Hematopoietic multipotent progenitor cell treated with erythropoietin and hydrocortisone succinate and interleukin-3 and kit ligand, for 15 days (in vitro differentiated cells): ENCODE measurements around the gene HARS2.
"Not testable (repeated sequence)": the region's sequence is repeated elsewhere in the genome, so short reads cannot be mapped to it uniquely, and the experiment has no call there.

Experiments
- DNase-seq: peaks from one replicate; pipeline ENCODE4 v3.0.0-alpha.2; 2015; ENCODE audit warnings: low spot score

Gene HARS2

DNA sequence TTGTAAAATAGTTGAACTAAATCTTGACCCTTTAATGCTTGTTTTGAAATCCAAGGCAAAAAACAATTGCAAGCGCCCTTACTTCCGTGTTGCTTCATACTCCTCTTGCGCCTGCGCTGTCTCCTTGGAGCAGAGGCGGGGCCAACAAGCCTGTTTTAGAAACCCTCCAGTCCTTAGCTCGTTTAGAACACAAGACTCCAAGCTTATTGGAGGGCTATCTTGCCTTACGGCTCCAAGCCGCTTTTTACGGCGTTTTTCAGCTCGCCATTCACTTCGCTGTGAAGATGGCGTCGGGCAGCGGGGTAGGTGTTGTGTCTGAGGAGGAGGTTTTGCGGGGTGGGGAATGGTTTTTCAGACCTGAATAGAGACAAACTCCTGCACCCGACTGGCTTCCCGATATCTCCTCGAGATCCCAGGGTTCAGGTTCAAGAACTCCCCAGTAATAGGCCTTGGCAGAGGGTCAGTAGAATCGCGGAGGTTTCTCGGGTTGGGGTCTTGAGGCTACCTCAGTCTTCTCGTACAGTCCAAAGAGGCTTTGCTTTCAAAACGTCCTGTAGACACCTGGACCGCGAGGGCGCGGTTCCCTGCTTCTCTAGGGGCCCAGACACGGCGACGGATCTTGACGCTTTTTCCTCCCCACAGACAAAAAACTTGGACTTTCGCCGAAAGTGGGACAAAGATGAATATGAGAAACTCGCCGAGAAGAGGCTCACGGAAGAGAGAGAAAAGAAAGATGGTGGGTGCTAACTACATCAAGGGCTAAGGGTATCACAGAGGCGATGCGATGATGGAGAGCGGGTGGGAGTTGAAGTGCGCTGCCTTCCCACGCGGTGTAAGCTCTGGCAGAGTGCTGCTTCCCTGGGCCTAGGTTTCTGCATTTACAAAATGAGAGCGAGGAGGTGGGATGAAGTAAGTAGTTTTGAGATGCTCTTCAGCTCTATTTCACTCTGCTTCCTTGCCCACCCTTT, 9.2 kb downstream of the HARS2 start, which contains the start of gene ZMAT2:
Gene ZMAT2, plus strand, starts transcription at position 271 of the 968 bp plus-strand sequence. Its CDS starts 14 bp downstream, at position 285.
- DNase-seq, result peak; percentile 98

- DNase-seq, result no peak
Measured at GRCh38 chr5:140707812-140708211, 16.6 kb downstream of the HARS2 start.

DNA sequence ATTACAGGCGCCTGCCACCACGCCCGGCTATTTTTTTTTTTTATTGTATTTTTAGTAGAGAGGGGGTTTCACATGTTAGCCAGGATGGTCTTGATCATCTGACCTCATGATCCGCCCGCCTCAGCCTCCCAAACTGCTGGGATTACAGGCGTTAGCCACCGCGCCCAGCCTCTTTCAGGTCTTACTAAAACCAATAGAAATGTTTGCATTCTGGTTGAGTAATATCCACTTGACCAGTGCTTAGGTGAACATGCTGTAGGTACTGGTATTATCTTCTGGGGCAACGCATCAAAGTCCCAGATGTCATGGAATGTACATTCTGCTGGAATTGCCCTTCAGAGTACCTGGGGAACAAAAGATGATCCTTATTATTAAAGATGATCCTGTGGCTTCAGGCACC, 17.5 kb downstream of the HARS2 start:
- not testable (repeated sequence) for DNase-seq

- peak; percentile 96 for DNase-seq
Measured at GRCh38 chr5:140710899-140711552, 19.8 kb downstream of the HARS2 start.

GRCh38 chr5:140711794-140712193, 20.5 kb downstream of the HARS2 start:
- DNase-seq, result no peak

GRCh38 chr5:140713562-140714094, 22.4 kb downstream of the HARS2 start:
- DNase-seq, result no peak

- not testable (repeated sequence) for DNase-seq
Measured at GRCh38 chr5:140716238-140716637, 25.0 kb downstream of the HARS2 start.

DNA sequence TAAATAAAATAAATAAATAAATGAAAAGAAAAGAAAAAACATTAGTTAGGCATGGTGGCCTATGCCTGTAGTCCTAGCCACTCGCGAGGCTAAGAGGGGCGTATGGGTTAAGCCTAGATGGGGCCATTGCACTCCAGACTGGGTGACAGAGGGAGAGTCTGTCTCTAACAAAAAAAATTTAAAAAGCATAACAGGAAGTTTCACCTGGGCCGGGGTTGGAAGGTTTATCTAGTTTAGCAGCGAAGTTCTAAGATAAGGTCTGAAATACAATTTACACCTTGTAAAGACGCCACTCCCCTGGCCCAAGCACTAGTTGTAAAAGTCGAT, 27.0 kb downstream of the HARS2 start:
- no peak for DNase-seq

GRCh38 chr5:140720738-140721137, 29.5 kb downstream of the HARS2 start:
- not testable (repeated sequence) for DNase-seq

- not testable (repeated sequence) for DNase-seq
Measured at GRCh38 chr5:140721395-140721794, 30.1 kb downstream of the HARS2 start.

- peak; percentile 17 for DNase-seq
Measured at GRCh38 chr5:140725799-140726471, 34.7 kb downstream of the HARS2 start.

- no peak for DNase-seq
Measured at GRCh38 chr5:140733098-140733497, 41.8 kb downstream of the HARS2 start.

- DNase-seq, result peak; percentile 12
Measured at GRCh38 chr5:140734354-140734753, 43.1 kb downstream of the HARS2 start.

DNA sequence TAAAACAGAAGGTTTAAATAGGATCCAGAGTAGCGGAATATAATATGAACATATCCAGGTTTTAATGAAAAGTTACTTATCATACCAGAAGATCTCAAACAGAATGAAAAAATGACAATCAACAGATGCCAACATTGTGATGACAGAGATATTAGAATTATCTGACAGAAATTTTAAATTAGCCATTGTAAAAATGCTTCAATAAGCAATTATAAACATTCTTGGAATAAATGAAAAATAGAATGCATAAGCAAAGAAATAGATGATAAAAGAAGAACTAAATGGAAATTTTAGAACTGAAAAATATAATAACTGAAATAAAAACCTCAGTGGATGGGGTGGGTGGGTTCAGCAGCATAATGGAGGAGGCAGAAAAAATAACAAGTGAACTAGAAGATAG, 46.2 kb downstream of the HARS2 start:
- DNase-seq, result no peak

DNA sequence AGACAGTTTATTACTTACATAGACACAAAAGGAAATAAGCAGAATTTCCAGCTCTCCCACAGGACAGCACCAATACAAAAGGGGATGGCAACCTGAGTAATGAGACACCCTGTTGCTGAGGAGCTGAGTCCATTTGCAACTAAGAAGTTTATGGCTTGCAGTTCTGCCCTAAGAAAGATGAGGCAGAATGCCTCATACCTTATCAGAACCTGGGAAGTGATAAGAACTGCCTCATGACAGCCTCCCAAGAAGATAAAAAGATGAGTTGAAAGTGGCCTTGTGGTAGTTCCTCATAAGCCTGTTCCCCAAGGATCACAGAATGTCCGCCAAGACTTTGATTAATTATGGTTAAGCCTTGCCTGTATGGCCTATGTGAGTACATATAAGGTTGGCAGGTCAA, 50.7 kb downstream of the HARS2 start:
- no peak for DNase-seq
